ENCODE results near the gene VEGFB. TPM values are rescaled to one million over a fixed set of nuclear protein-coding genes. Genes with fewer than 3 reads are reported as not detected.
A peak's percentile ranks its signal among the peaks of the same experiment; 100 is the strongest.

The VEGFB gene
- polyA plus RNA-seq, 2 of the 4 experiments (the other 2 are of a cell fraction) = 6.8 to 26.5 TPM

DNA sequence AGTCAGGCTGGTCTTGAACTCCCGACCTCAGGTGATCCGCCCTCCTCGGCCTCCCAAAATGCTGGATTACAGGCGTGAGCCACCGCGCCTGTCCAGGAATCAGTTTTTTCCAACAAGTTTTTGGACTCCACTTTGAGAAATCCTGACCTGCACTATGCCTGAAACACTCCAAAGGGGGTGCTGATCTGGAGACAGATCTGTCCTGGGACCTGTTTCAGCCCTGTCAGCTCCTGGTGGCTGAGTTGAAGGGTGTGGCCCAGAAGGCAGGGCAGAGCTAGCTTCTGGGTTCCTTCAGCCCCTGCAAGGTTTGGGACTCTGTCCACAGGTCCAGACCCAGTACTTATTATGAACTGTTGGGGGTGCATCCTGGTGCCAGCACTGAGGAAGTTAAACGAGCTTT, 2.8 kb upstream of the VEGFB start:
- H3K9me3 ChIP-seq = no peaks in the 10 kb centered on the region
- H3K4me1 ChIP-seq = peaks cover 46% of the 10 kb centered on the region
- DNase-seq (ENCODE audit: low read depth in 1 of 2, low spot score in 1 of 2) (no peak), ATAC-seq (no peak), FAIRE-seq (no peak)
- WGBS (ENCODE audit: missing lambda C conversion rate) = 89% methylated on average over 7 of the region's 7 CpGs
- no peak for TF ChIP-seq POLR2A (IDR thresholded peaks at IDR 0.05; ENCODE audit: low read length)
- TF ChIP-seq, protein P1, sequence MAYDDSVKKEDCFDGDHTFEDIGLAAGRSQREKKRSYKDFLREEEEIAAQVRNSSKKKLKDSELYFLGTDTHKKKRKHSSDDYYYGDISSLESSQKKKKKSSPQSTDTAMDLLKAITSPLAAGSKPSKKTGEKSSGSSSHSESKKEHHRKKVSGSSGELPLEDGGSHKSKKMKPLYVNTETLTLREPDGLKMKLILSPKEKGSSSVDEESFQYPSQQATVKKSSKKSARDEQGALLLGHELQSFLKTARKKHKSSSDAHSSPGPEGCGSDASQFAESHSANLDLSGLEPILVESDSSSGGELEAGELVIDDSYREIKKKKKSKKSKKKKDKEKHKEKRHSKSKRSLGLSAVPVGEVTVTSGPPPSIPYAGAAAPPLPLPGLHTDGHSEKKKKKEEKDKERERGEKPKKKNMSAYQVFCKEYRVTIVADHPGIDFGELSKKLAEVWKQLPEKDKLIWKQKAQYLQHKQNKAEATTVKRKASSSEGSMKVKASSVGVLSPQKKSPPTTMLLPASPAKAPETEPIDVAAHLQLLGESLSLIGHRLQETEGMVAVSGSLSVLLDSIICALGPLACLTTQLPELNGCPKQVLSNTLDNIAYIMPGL (CRISPR knock-in tag; IDR thresholded peaks at IDR 0.05; ENCODE audit: borderline replicate concordance) = no peak
- no peak for TF ChIP-seq RNF2 (IDR thresholded peaks at IDR 0.05; ENCODE audit: borderline replicate concordance, low read depth)
- TF ChIP-seq, protein P2, sequence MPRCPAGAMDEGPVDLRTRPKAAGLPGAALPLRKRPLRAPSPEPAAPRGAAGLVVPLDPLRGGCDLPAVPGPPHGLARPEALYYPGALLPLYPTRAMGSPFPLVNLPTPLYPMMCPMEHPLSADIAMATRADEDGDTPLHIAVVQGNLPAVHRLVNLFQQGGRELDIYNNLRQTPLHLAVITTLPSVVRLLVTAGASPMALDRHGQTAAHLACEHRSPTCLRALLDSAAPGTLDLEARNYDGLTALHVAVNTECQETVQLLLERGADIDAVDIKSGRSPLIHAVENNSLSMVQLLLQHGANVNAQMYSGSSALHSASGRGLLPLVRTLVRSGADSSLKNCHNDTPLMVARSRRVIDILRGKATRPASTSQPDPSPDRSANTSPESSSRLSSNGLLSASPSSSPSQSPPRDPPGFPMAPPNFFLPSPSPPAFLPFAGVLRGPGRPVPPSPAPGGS (IDR thresholded peaks at IDR 0.05) = no peak
- no peak for TF ChIP-seq EHF (CRISPR knock-in tag; IDR thresholded peaks at IDR 0.05)
- no peak for TF ChIP-seq ZSCAN20 (CRISPR knock-in tag; IDR thresholded peaks at IDR 0.05)
- no peak for TF ChIP-seq CHD2 (IDR thresholded peaks at IDR 0.05; ENCODE audit: low read length, partially characterized antibody)
- TF ChIP-seq BHLHE40 (IDR thresholded peaks at IDR 0.05; ENCODE audit: low read depth, low read length) = no peak
- no peak for TF ChIP-seq PHF8 (IDR thresholded peaks at IDR 0.05; ENCODE audit: borderline replicate concordance, low read depth)
- no peak overlapping the region; a peak in 1 of 6 replicates for H3K27ac ChIP-seq
- no peak overlapping the region; the same call in 2 of the 3 replicates for H3K4me3 ChIP-seq
- H3K4me2 ChIP-seq = peak overlapping the region; percentile 98
- CTCF ChIA-PET = interaction anchor here (1.5 to 2.8 kb wide), 3 partner anchors 14 to 73 kb away, joined by 4 to 14 read pairs (median 4); no protein-coding TSS in a partner anchor
- POLR2A ChIA-PET = no interaction called here

DNA sequence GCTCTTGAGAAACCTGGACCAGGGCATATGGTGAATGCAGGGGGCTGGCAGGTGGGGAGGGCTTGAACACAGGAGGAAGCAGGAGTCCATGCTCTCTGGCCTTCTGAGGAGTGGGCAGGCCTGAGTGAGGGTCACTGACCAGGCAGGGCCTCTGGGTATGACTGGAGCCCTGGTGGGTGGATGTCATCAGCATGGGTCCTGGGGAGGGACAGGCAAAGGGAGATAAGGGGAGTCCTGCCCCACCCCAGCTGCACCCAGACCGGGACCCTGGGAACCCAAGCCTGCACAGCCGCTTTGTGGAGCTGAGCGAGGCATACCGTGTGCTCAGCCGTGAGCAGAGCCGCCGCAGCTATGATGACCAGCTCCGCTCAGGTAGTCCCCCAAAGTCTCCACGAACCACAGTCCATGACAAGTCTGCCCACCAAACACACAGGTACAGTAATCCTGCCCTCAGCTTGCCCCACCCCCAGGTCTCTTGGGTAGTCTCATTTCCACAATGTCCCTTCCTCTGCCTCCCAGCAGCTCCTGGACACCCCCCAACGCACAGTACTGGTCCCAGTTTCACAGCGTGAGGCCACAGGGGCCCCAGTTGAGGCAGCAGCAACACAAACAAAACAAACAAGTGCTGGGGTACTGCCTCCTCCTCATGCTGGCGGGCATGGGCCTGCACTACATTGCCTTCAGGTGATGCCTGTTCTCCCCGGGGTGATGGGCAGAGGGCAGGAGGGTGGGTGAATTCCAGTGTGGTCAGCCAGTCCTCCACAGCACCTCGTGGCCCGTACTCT, 2.0 kb upstream of the VEGFB start:
- ChIA-PET CTCF (interaction anchor here (0.9 to 2.8 kb wide), 8 partner anchors 8 to 72 kb away, joined by 3 to 14 read pairs (median 8); no protein-coding TSS in a partner anchor), POLR2A (interaction anchor here (1.0 to 1.1 kb wide), 2 partner anchors 9 to 48 kb away, joined by 3 to 6 read pairs; partner anchors contain the start of gene FKBP2)
- Histone ChIP-seq H3K9me3 (no peaks in the 10 kb centered on the region), H3K4me2 (no peak overlapping the region), H3K4me1 (peaks cover 40% of the 10 kb centered on the region), H3K27ac (no peak overlapping the region), H3K4me3 (no peak overlapping the region)
- ATAC-seq = no peak
- 92% methylated on average over 15 of the region's 15 CpGs for WGBS (ENCODE audit: missing lambda C conversion rate)
- DNase-seq (ENCODE audit: low read depth in 1 of 2, low spot score in 1 of 2) = no peak
- no peak for TF ChIP-seq TP53 (CRISPR knock-in tag; IDR thresholded peaks at IDR 0.05)
- TF ChIP-seq RARB (CRISPR knock-in tag; IDR thresholded peaks at IDR 0.05) = no peak
- TF ChIP-seq POLR2AphosphoS2 (conservative IDR thresholded peaks at IDR 0.05; ENCODE audit: low read length) = no peak
- no peak for TF ChIP-seq PHF8 (IDR thresholded peaks at IDR 0.05; ENCODE audit: borderline replicate concordance, low read depth)
- TF ChIP-seq FOSB (CRISPR knock-in tag; IDR thresholded peaks at IDR 0.05) = no peak
- no peak for TF ChIP-seq HDAC2 (IDR thresholded peaks at IDR 0.05)
- TF ChIP-seq, protein P2 (IDR thresholded peaks at IDR 0.05) = no peak
- TF ChIP-seq, protein P3, sequence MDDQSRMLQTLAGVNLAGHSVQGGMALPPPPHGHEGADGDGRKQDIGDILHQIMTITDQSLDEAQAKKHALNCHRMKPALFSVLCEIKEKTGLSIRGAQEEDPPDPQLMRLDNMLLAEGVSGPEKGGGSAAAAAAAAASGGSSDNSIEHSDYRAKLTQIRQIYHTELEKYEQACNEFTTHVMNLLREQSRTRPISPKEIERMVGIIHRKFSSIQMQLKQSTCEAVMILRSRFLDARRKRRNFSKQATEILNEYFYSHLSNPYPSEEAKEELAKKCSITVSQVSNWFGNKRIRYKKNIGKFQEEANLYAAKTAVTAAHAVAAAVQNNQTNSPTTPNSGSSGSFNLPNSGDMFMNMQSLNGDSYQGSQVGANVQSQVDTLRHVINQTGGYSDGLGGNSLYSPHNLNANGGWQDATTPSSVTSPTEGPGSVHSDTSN (IDR thresholded peaks at IDR 0.05) = no peak
- TF ChIP-seq RFX5 (IDR thresholded peaks at IDR 0.05) = no peak
- TF ChIP-seq KDM1A (IDR thresholded peaks at IDR 0.05; ENCODE audit: low read depth) = no peak
- no peak for TF ChIP-seq FOSL2 (IDR thresholded peaks at IDR 0.05)
- TF ChIP-seq FOSL2 (CRISPR knock-in tag; IDR thresholded peaks at IDR 0.05) = no peak
- TF ChIP-seq, protein P1 (CRISPR knock-in tag; IDR thresholded peaks at IDR 0.05; ENCODE audit: borderline replicate concordance) = no peak
- TF ChIP-seq HOXB5 (CRISPR knock-in tag; IDR thresholded peaks at IDR 0.05) = no peak
- TF ChIP-seq NFE2L2 (conservative IDR thresholded peaks at IDR 0.05; ENCODE audit: low read length) = no peak
- no peak for TF ChIP-seq ZSCAN20 (CRISPR knock-in tag; IDR thresholded peaks at IDR 0.05)
- no peak for TF ChIP-seq JUN (IDR thresholded peaks at IDR 0.05)
- TF ChIP-seq CEBPB (IDR thresholded peaks at IDR 0.05) = no peak
- TF ChIP-seq ESRRA (IDR thresholded peaks at IDR 0.05; ENCODE audit: borderline replicate concordance, low read length) = no peak
- TF ChIP-seq HOXA7 (CRISPR knock-in tag; IDR thresholded peaks at IDR 0.05) = no peak
- no peak for TF ChIP-seq CBX2 (IDR thresholded peaks at IDR 0.05; ENCODE audit: borderline replicate concordance, low read depth)
- no peak for FAIRE-seq

Data from A549 (cell line).